Activated gamma-delta T cell (primary cell): ENCODE results near the gene CDC16.
"Not testable (repeated sequence)": the region's sequence is repeated elsewhere in the genome, so short reads cannot be mapped to it uniquely, and the experiment has no call there.

ENCODE experiments used
- DNase-seq: peaks from one replicate; lab custom pipeline; 2025; lab: John Stamatoyannopoulos, UW

The CDC16 gene

DNA sequence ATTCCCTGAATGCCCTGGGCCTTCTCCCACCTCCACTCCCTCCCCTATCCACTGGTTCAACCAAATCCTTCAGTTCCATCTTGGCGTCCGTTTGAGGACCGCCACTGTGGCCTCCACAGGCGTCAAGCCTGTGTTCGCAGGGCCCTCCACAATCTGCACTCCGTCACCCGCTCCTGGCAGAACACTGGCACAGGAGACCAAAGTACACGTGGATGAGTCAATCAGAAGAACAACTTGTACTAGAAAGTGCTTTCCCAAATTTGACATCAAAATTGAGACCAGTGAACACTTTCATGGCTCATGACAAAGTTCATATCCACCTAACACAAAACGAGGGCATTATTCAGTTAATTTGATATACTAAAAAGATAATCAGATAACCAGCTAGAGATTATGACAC is 6.5 kb upstream of the CDC16 start:
- DNase-seq: no peak

DNA sequence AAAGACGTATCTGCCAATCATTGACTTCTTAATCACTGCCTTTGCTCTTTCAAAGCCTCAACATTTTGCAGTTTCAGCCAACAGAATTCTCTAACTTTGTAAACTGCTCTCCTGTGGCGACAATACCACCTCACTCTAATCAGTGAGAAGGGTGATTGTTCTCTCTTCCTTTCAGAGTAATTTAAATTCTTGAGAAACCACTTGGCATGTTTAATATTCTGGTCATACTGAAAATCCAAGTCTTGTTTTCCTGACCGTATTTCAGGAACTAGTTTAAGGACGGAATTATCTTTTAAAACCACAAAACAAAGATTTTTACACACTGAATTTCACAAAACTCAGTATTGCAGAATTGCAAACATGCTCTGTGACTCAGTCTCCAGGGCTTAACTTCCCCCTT is 5.2 kb upstream of the CDC16 start:
- DNase-seq: no peak

DNA sequence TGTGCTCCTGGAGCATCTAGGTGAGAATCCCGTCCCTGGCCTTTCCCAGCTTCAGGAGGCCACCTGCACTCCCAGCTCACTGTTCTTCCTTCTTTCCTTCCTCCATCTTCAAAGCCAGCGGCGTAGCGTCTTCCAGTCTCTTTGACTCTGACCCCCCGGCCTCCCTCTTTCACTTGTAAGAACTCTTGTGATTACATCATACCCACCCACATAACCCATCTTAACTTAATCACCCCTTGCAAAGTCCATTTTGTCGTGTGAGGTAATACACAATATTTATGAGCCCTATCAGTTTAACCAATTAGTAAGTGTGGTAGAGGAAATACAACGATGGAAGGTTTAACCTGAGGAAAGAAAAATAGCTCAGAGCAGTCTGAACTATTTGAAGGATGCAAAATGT is 4.6 kb upstream of the CDC16 start:
- DNase-seq: no peak

DNA sequence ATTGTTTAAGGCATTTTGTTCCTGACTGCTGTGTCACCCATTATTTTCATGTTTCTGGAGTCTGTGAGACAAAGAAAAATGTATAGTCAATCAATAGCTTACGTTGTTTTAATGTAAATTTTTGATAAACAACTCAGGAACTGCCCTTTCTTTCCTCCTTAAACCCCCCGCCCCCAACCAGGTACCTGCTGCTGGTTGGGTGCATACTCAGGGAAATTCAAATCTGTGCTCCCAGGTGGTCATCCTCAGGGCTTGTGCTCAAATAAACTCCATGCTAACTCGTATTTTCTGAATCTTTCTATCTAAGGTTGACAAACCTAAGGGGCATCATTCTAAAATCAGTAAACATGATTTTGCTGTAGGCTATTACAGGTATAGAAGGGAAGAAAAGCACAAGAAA is 4.1 kb upstream of the CDC16 start:
- DNase-seq: no peak

DNA sequence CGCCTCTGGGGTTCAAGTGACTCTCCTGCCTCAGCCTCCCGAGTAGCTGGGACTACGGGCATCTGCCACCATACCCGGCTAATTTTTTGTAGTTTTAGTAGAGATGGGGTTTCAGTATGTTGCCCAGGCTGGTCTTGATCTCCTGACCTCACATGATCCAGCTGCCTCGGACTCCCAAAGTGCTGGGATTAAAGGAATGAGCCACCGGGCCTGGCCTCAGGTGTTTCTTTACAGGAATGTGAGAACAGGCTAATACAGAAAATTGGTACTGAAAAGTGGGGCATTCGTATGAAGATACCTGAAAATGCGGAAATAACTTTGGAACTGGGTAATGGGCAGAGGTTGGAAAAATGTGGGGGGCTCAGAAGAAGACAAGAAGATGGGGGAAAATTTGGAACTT is 2.8 kb upstream of the CDC16 start:
- DNase-seq: no peak

DNA sequence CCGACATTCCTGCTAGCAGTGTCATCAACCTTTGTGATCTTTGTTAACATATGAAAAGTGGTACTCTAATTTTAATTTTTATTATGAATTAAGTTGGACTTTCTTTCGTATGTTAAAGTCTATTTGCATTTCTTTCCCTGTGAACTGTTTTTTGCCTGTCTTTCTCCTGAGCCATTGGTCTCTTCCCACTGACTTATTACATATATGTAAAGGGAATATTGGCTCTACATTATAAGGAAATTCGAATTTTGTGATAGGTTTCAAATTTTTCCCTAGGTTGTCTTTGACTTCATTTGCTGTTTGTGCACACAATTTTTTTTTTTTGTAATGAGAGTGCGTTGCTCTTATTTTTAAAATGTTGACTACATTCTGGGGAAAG is 442 bp upstream of the CDC16 start:
- no peak for DNase-seq

DNA sequence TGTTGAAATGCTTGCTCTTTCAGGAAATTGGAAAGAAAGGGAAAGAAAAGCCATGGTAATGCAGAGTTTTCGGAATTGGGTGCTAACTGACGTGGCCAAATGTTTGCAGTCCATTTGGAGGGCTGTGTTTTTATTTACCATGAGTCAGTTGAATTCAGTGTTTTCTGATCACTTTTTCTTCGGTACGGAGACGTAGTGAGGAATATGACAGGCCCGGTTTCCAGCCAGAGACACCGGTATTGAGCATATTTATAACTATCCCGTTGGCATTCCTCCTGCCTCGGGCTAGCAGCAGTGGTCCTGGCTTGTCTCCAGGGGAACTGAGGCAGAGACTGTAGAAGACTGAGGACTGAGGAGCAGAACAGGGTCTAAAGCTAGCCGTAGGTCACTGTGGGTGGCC is 1.0 kb downstream of the CDC16 start:
- DNase-seq: no peak

DNA sequence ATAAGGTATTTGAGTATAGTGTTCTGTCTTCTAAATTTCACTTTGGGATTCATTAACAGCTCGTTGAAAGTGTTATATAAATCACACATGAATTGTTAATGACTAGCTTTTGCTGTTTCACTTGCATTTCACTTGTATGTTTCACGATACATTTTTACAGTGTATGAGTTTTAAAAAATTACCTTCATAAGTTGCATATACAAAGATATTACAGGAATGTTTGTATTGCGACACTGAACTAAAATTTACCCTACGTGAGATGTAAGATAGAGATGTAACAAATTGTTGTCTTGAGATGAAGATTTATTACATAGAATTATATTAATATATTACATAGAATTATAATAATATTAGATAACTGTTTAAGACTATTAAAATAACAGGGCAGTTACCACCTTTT is 1.5 kb downstream of the CDC16 start:
- DNase-seq: no peak

DNA sequence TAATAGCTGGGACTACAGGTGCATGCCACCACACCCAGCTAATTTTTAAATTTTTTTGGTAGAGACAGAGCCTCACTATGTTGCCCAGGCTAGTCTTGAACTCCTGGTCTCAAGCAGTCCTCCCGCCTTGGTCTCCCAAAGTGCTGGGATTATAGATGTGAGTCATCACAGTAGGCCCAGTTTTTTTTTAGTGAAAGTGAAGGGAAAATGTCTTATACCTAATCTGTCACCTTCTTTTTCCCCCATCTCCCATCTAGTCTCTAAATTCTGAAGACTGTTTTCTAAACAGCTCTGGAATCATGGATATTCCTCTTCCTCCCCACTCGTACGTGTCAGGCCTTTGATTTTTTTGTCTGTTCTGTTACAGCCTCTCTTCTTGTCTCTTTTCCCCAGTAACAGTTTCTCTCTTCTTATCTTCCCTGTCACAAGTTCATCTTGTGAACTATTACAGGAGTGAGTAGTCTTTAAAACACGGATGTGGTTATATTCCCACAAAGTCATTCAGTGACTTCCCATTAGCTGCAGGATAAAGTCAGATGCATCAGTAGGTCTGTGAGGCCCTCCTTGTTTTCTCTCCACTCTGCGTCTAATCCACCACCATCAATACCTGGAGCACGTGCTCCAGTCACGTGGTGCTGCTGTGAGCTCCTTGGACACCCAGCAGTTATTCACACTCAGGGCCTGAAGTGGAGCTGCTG is 2.9 kb downstream of the CDC16 start:
- DNase-seq: no peak

DNA sequence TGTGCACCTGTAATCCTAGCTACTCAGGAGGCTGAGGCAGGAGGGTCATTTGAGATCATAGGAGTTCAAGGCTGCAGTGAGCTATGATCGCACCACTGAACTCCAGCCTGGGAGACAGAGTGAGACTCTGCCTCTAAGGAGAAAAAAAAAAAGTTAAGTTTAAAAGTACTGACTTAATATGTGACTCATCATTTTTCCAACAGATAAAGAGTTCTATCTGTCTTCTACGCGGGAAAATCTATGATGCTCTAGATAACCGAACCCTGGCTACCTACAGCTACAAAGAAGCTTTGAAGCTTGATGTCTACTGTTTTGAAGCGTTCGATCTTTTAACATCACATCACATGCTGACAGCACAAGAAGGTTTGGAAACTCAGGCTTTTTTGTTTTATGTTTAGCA is 7.2 kb downstream of the CDC16 start:
- no peak for DNase-seq

DNA sequence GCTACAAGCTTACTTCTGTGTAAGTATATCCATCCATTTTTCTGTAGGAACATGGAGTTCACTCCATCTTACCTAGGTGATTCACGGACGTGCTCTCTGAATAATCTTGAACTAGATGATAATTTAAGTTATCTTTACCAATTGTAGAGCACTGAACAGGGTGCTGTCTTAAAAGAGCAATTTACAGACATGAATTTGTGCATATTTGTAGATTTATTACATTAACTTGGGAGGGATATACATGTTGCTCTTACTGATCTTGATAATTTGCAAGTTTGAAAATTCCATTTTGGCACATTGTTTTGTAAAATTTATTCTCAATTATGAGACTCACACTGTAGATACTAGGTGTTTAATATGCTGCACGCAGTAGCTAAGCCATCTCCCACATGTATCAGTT is 9.3 kb downstream of the CDC16 start:
- no peak for DNase-seq

DNA sequence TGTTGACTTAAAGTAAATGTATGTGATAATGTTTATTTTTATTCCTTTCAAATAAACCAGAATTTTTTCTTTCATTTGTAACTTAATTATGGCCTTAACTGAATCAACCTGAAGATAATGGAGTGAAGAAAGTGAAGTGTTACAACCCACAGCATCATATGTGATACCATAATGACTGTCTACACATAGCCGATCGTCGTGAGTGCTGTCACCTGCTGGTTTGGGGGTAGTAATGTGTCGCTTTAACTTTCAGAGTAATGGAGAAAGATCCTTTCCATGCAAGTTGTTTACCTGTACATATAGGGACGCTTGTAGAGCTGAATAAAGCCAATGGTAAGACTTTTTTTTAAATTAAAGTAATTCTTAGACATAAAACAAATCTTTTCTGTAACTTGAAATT is 9.9 kb downstream of the CDC16 start:
- no peak for DNase-seq

DNA sequence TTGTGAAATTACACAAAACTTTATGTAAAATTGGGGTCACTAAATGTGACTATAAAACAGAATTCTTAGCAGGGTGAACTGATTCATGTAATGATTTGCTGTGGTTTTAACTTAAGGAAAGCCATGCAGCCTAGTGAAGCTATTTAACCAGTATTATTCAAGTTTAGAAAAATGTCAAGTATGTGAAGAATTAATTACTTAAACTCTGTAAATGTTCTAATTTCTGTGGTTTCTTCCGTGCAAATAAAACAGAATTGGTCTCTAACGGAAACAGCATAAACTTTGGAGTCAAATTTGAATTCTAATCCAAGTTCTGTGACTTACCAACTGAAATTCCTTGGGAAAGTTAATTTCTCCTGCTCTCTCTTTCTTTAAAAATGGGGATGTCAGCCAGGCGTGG is 13.3 kb downstream of the CDC16 start:
- no peak for DNase-seq

DNA sequence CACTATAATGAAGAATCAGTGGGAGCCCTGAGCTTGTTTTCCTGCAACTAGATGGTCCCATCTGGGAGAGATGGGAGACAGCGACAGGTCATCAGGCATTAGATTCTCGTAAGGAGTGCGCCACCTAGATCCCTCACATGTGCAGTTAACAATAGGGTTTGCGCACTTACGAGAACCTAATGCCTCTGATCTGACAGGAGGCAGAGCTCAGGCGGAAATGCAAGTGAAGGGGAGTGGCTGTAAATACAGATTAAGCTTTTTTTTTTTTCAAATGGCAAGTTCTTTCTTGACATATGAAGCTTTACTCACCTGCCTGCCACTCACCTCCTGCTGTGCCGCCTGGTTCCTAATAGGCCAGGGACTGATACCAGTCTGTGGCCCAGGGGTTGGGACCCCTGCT is 14.4 kb downstream of the CDC16 start:
- no peak for DNase-seq

DNA sequence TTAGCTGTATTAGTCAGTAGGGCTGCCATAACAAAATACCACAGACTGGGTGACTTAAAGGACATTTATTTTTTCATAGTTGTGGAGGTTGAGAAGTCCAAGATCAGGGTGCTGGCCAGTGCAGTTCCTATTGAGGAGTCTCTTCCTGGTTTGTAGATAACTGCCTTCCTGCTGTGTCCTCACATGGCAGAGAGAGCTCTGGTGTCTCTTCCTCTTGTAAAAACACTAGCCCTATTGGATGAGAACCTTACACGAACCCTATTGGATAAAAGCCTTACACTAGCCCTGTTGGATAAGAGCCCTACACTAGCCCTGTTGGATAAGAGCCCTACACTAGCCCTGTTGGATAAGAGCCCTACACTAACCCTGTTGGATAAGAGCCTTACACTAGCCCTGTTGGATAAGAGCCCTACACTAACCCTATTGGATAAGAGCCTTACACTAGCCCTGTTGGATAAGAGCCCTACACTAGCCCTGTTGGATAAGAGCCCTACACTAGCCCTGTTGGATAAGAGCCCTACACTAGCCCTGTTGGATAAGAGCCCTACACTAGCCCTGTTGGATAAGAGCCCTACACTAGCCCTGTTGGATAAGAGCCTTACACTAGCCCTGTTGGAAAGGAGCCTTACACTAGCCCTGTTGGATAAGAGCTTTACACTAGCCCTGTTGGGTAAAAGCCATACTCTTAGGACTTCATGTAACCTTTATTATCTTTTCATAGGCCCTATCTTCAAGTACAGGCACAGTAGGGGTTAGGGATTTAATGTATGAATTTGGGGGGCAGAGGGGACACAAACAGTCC is 17.1 kb downstream of the CDC16 start:
- DNase-seq: not testable (repeated sequence)

DNA sequence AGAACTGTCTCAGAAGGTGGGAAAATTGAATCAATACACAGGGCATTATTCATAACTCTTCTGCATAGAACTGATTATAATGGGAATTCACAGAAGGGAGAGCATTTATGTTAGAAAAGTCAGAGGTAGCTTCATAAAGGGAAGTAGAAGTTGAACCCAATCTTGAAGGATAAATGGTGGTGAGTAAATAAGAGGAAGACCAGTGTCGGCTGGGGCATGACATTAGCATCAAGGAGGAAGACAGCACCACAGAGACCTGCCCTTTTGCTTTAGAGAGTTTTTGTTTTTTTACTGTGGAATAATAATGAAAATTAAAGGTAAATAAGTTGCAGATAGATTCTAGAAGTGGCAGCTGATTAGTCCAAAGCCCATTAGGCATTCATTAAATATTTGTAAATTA is 21.9 kb downstream of the CDC16 start:
- DNase-seq: no peak

DNA sequence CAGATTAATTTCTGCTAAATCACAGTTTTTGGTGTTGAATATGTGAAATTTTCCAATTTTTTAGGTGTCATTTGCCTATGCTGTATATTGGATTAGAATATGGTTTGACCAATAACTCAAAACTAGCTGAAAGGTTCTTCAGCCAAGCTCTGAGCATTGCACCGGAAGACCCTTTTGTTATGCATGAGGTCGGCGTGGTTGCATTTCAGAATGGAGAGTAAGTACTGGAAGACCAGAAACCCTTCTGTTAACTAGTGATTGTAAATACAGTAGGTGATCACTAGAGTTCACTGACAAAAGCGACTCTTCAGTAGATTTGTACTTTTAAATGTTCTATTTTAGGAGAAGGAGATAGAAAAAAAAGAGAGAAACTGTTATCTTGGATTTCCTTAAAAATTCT is 22.3 kb downstream of the CDC16 start:
- DNase-seq: no peak

DNA sequence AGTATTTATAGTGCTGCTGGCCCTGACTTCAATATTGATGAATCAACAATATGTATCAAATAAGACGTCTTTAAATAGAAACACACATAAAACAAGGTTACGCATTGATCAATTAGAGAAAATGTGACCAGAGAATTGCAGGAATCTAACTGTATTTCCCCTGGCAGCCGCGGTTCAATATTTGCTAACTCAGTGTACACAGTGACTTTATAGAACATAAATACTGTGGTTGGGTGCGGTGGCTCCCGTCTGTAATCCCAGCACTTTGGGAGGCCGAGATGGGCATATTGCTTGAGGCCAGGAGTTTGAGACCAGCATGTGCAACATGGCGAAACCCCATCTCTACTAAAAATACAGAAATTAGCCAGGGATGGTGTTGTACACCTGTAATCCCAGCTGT is 23.9 kb downstream of the CDC16 start:
- no peak for DNase-seq

DNA sequence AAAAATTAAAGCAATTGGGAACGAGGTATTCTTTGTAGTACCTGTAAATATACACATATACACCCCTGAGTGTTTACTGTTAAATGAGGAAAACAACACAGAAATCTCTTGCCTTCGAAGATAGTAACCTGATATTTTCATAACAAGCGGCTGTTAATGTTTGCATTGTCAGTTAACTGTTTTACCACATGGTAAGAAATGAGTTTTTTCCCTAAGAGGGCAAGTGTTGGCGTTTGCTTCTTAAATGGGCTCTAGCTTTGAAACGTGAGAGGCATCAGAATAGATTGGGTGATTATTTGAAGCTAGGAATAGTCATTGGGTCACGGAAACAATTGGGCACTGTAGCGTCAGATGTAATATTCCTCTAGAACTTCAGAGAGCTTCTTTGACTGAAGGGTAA is 24.7 kb downstream of the CDC16 start:
- DNase-seq: no peak

DNA sequence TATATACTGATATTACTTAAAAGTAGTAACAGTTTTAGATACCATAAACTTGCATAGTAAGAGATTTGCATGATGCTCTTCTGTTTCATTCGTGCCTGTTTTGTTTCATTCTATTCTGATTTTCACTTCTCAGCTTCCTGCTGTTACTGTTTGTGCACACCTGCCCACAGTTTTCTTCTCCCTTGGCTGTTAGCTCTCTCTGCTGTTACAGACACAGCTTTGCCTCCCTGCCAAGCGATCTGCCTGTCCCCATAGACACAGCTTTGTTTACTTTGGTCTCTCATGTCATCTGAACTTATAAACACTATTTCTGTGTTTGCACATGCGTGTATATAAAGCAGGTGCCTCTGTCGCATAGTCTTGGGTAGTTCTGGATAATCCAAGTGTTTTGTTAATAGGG is 25.3 kb downstream of the CDC16 start:
- no peak for DNase-seq

DNA sequence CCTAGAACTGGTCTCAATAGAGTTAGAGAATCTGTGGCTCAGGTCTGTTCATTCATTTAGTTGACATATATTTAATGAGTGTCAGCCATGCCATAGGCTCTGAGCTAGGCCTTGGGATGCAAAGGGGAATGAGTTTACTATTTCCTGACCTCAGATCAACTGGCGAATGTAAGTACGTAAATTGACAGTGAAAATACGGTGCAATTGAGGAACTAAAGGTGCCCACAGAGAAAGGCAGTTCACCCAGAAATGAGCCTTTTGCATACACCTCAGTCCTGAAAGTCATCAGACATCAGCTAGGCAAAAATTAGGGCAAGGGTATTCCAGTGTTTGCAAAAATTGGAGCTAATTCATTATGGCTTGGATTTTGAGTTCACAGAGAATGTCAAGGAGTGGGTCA is 26.1 kb downstream of the CDC16 start:
- DNase-seq: no peak

DNA sequence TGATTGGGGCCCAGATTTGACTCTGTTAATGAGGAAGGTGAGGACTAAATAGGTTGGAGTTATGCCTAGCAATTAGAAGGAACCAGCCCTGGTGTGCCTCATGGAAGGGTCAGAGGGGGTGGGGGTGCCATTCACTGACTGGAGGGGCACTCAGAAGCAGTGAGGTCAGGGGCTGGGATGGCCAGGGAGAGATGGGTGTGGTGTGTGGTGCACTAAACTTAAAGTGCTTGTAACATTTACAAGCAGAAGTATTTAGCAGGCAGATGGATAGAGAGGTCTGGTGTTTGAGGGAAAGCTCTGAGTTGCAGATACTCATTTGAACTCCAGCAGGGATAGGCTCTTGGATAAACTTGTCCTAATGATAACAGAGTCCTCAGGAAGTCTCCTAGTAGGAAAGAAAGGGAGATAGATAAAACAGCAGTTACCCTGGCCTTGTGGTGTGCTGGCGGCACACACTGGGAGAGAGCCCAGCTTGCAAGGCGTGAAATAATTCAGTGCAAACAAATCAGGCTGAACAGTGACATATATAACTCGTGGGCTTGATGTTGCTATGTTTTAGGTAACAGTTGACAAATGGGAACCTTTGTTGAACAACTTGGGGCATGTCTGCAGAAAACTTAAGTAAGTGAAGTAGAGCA is 26.8 kb downstream of the CDC16 start:
- no peak for DNase-seq

DNA sequence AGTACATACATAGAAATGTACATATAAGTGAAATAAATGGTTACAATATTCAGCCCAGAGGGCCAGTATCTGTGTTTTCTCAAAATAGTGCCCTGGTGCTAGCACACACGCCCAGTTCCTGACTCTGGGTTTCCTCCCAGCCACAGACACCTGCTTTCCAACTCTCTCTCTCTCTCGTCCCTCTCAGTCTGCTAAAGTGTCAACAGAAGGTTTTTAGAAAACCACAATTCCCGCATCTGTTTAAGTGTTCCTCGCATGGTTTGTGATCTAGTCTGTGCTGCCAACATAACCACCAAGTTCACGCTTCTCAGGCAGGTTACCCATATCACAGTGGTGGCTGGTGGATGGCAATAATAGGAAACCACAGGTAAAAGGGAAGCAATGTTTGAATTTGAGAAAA is 28.9 kb downstream of the CDC16 start:
- DNase-seq: no peak
